Measurements from ENCODE around the gene BCR. TPM values are rescaled to one million over a fixed set of nuclear protein-coding genes. Genes with fewer than 3 reads are reported as not detected.

Gene BCR
- total and polyA plus RNA-seq, 2 donors from 2014 or later, result 45.0 to 97.7 TPM

DNA sequence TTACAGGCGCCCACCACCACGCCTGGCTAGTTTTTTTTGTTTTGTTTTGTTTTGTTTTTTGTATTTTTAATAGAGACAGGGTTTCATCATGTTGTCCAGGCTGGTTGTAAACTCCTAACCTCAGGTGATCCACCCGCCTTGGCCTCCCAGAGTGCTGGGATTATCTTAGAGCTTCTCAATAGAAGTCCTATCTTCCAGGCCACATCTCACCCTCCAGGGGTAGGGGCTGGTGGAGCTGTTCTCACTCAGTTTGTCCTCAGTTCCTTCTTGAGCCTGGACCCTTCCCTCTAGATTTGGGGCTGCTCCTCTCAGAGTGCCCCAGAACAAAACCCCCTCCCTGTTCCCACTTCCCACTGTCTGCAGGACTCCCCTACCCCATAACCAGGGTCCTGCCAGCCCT, 31.3 kb downstream of the BCR start:
- Histone ChIP-seq H3K4me1 (ENCODE audit: control insufficient read depth in 2 of 3, insufficient read depth in 2 of 3, low read depth in 1 of 3, low read length in 3 of 3) (peaks cover 0 to 25% (median 11%) of the 10 kb centered on the region in 3 donors), H3K4me3 (ENCODE audit: low read length in 3 of 3) (no peak overlapping the region), H3K27ac (ENCODE audit: low read depth in 2 of 2, low read length in 2 of 2) (no peak overlapping the region), H3K27me3 (ENCODE audit: control insufficient read depth, insufficient read depth, low read length) (no peaks in the 10 kb centered on the region), H3K9ac (ENCODE audit: low read length in 3 of 3) (no peak overlapping the region), H3K9me3 (ENCODE audit: control insufficient read depth in 2 of 3, insufficient read depth in 1 of 3, low read length in 3 of 3) (no peaks in the 10 kb centered on the region), H3K36me3 (ENCODE audit: control insufficient read depth in 2 of 3, insufficient read depth in 3 of 3, low read length in 3 of 3) (no peaks in the 10 kb centered on the region)
- TF ChIP-seq, protein P1, sequence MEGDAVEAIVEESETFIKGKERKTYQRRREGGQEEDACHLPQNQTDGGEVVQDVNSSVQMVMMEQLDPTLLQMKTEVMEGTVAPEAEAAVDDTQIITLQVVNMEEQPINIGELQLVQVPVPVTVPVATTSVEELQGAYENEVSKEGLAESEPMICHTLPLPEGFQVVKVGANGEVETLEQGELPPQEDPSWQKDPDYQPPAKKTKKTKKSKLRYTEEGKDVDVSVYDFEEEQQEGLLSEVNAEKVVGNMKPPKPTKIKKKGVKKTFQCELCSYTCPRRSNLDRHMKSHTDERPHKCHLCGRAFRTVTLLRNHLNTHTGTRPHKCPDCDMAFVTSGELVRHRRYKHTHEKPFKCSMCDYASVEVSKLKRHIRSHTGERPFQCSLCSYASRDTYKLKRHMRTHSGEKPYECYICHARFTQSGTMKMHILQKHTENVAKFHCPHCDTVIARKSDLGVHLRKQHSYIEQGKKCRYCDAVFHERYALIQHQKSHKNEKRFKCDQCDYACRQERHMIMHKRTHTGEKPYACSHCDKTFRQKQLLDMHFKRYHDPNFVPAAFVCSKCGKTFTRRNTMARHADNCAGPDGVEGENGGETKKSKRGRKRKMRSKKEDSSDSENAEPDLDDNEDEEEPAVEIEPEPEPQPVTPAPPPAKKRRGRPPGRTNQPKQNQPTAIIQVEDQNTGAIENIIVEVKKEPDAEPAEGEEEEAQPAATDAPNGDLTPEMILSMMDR (IDR thresholded peaks at IDR 0.05; ENCODE audit: borderline replicate concordance, extremely low read depth, insufficient read depth), result no peak
- intact Hi-C loops (cut with DNase I), result no loop called here
- DNase-seq (peak in 1 of 5 donors; percentile 3), FAIRE-seq (no peak)

DNA sequence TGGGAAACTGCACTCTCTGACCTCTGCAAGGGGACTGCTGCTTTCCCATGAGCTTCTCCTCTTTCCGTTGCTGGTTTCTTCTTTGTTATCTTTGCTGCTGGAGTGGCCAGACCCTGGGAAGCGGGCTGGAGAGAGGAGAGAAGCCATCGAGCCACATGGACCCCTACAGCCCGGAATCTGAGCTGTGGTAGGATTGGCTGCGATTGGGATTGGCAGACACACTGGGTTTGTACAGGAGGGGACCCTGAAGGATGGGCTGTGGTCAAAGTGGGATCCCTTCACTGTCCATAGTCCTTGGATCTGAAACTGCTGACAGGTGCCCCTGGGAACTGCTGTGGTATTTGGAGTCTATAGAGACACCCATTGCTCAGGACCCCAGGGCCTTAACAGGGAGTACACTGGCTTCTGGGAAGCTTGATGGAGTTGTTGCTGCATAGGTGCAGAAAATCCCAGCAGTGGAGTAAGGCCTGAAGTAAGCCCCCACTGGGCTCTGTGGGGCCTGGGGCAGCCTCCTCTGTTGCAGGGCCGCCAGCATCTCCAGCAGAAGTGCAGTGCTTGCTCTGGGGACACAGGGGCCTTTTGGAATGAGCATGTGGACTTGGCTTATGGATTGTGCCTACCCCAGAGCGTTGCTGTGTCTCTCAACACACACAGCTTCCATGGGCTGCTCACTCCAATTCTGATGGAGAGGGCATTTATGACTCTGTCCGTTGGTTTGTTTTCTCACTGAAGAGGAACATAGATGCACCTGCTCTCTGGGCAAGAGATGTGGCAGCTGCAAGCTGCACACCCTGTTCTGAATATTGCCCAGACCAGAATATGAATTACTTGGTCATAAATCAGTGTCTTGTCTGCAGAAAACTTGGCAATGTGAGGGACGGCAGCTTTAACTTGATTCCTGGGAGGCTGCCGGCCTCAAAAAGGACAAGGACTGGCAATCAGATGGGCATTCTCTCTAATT, 32.0 kb downstream of the BCR start:
- H3K27me3 ChIP-seq (ENCODE audit: control insufficient read depth, insufficient read depth, low read length), result no peaks in the 10 kb centered on the region
- H3K4me1 ChIP-seq (ENCODE audit: control insufficient read depth in 2 of 3, insufficient read depth in 2 of 3, low read depth in 1 of 3, low read length in 3 of 3), result peaks cover 0 to 31% (median 19%) of the 10 kb centered on the region in 3 donors
- H3K9me3 ChIP-seq (ENCODE audit: control insufficient read depth in 2 of 3, insufficient read depth in 1 of 3, low read length in 3 of 3), result no peaks in the 10 kb centered on the region
- no peak overlapping the region for H3K27ac ChIP-seq (ENCODE audit: low read depth in 2 of 2, low read length in 2 of 2)
- no peak overlapping the region for H3K4me3 ChIP-seq (ENCODE audit: low read length in 3 of 3)
- H3K9ac ChIP-seq (ENCODE audit: low read length in 3 of 3), result no peak overlapping the region
- peak in 1 of 5 donors; percentile 28 for DNase-seq
- intact Hi-C loops (cut with DNase I), result no loop called here
- no peak for FAIRE-seq
- no peaks in the 10 kb centered on the region for H3K36me3 ChIP-seq (ENCODE audit: control insufficient read depth in 2 of 3, insufficient read depth in 3 of 3, low read length in 3 of 3)
- TF ChIP-seq, protein P1 (IDR thresholded peaks at IDR 0.05; ENCODE audit: borderline replicate concordance, extremely low read depth, insufficient read depth), result no peak

DNA sequence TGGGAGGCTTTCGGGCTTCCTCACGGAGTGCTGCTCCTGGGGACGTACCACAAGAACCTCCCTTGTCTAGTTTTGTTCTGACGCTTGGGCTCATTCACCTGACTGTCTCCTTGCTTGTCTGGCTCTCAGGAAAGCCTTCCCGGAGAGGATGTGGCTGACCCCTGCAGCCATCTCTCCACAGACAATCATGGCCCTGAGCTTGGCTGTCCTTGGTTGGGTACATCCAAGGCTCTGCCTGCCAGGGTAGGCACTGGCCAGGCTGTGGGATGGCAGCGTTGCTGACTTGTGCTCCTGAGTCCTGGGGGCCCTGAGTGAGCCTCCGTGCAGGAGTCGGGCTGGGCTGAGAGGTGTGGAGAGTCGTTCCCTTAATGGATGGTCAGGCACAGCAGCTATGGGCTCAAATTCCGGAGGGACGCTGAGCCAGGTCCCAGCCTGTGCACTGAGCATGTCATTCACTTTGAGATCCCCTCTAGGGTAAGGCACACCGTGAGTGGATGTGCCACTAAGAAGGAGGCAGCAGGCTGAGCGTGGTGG, 32.8 kb downstream of the BCR start:
- Histone ChIP-seq H3K9me3 (ENCODE audit: control insufficient read depth in 2 of 3, insufficient read depth in 1 of 3, low read length in 3 of 3) (no peaks in the 10 kb centered on the region), H3K4me3 (ENCODE audit: low read length in 3 of 3) (no peak overlapping the region), H3K36me3 (ENCODE audit: control insufficient read depth in 2 of 3, insufficient read depth in 3 of 3, low read length in 3 of 3) (no peaks in the 10 kb centered on the region), H3K27me3 (ENCODE audit: control insufficient read depth, insufficient read depth, low read length) (no peaks in the 10 kb centered on the region), H3K27ac (ENCODE audit: low read depth in 2 of 2, low read length in 2 of 2) (no peak overlapping the region), H3K4me1 (ENCODE audit: control insufficient read depth in 2 of 3, insufficient read depth in 2 of 3, low read depth in 1 of 3, low read length in 3 of 3) (peaks cover 0 to 36% (median 25%) of the 10 kb centered on the region in 3 donors), H3K9ac (ENCODE audit: low read length in 3 of 3) (no peak overlapping the region)
- intact Hi-C loops (cut with DNase I), result no loop called here
- peak in 1 of 5 donors; percentile 45 for DNase-seq
- FAIRE-seq, result no peak
- TF ChIP-seq, protein P1 (IDR thresholded peaks at IDR 0.05; ENCODE audit: borderline replicate concordance, extremely low read depth, insufficient read depth), result no peak
